Stimulated activated CD8-positive, alpha-beta memory T cell treated with anti-CD3 and anti-CD28 coated beads, Interleukin-15, amount 100 ng/mL, for 24 hours (primary cell): ENCODE measurements around the gene IGFL1.
"Not testable (repeated sequence)": the region's sequence is repeated elsewhere in the genome, so short reads cannot be mapped to it uniquely, and the experiment has no call there.

Experiments
- DNase-seq: peaks from one replicate; pipeline ENCODE4 v3.0.0-alpha.2; 2020; ENCODE audit warnings: low read depth

Gene IGFL1

GRCh38 chr19:46271481-46272197 lies 42.1 kb downstream of the IGFL1 start:
- DNase-seq = no peak

GRCh38 chr19:46273931-46274330 lies 44.4 kb downstream of the IGFL1 start:
- not testable (repeated sequence) for DNase-seq

DNA sequence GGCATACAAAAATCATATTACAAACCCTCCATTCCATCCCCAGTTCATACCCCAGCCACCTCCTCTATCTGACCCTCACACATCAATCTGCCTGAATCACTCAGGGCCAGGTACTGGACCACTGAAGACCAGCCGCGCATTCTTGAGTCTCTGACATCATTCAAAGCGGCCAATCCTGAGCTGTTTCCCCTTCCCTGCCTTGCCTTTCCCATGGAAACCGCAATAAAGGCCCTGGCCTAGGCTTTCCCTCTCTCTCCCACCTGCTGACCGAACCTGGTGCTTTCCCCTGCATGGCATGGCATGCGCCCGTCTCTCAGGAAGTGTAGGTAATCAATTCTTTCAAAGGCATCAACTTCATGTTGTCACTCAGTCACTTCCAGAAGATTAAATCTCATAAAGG lies 49.6 kb downstream of the IGFL1 start:
- DNase-seq = no peak
